ENCODE data around the gene SH2B2.
A peak's percentile ranks its signal among the peaks of the same experiment; 100 is the strongest.
"Not testable (repeated sequence)": the region's sequence is repeated elsewhere in the genome, so short reads cannot be mapped to it uniquely, and the experiment has no call there.

SH2B2 gene

GRCh38 chr7:102306916-102307677 is 20.4 kb downstream of the SH2B2 start:
- DNase-seq = peak; percentile 99 to 100

- DNase-seq = no peak
Measured at GRCh38 chr7:102310414-102310815, 23.7 kb downstream of the SH2B2 start.

GRCh38 chr7:102312317-102312716 is 25.6 kb downstream of the SH2B2 start:
- no peak for DNase-seq

GRCh38 chr7:102313997-102314780 is 27.5 kb downstream of the SH2B2 start:
- no peak for DNase-seq

GRCh38 chr7:102317231-102318059 is 30.8 kb downstream of the SH2B2 start:
- DNase-seq = peak in 1 of 2 experiments; percentile 29

- no peak for DNase-seq
Measured at GRCh38 chr7:102318482-102318971, 31.9 kb downstream of the SH2B2 start.

GRCh38 chr7:102319671-102320070 is 33.0 kb downstream of the SH2B2 start:
- no peak for DNase-seq

GRCh38 chr7:102320181-102320580 is 33.5 kb downstream of the SH2B2 start:
- no peak for DNase-seq

GRCh38 chr7:102320601-102321350 is 34.1 kb downstream of the SH2B2 start:
- no peak for DNase-seq

- DNase-seq = no peak
Measured at GRCh38 chr7:102321351-102322201, 34.9 kb downstream of the SH2B2 start.

GRCh38 chr7:102322202-102322715 is 35.6 kb downstream of the SH2B2 start:
- no peak for DNase-seq

GRCh38 chr7:102323914-102324195 is 37.2 kb downstream of the SH2B2 start:
- DNase-seq = no peak

- DNase-seq = not testable (repeated sequence)
Measured at GRCh38 chr7:102325106-102325505, 38.4 kb downstream of the SH2B2 start.

GRCh38 chr7:102326157-102326889 is 39.7 kb downstream of the SH2B2 start:
- DNase-seq = no peak

- not testable (repeated sequence) for DNase-seq
Measured at GRCh38 chr7:102327183-102327582, 40.5 kb downstream of the SH2B2 start.

- DNase-seq = not testable (repeated sequence)
Measured at GRCh38 chr7:102328863-102329262, 42.2 kb downstream of the SH2B2 start.

- DNase-seq = not testable (repeated sequence)
Measured at GRCh38 chr7:102329366-102329765, 42.7 kb downstream of the SH2B2 start.

- not testable (repeated sequence) for DNase-seq
Measured at GRCh38 chr7:102330666-102331460, 44.2 kb downstream of the SH2B2 start.

- DNase-seq = not testable (repeated sequence)
Measured at GRCh38 chr7:102335574-102335973, 48.9 kb downstream of the SH2B2 start.

GRCh38 chr7:102337002-102337401 is 50.3 kb downstream of the SH2B2 start:
- not testable (repeated sequence) for DNase-seq
